WTC11 (cell line): ENCODE results near the gene SETD3. TPM values are rescaled to one million over a fixed set of nuclear protein-coding genes. Genes with fewer than 3 reads are reported as not detected.
A peak's percentile ranks its signal among the peaks of the same experiment; 100 is the strongest.

ENCODE experiments used
- ATAC-seq: fragments of 200-7000 bp; cut with Tn5 transposase; 2 replicates; pipeline ENCODE4 v1.10.0; 2021; ENCODE audit warnings: mild to moderate bottlenecking, moderate library complexity
- CTCF ChIA-PET: fragments of 300-600 bp; sonication (Branson Sonifier 250); formaldehyde crosslinking; loops from one replicate; lab custom pipeline; 2021; ENCODE audit warnings: antibody characterized with exemption; lab: Charles Lee
- POLR2A ChIA-PET: fragments of 350-600 bp; sonication (Branson Sonifier 250); formaldehyde crosslinking; loops from one replicate; lab custom pipeline; 2021; ENCODE audit warnings: antibody characterized with exemption; lab: Charles Lee
- DNase-seq: peaks from one replicate; pipeline ENCODE4 v3.0.0; 2021; ENCODE audit warnings: low spot score
- H3K27ac Mint-ChIP-seq: 2 replicates; pipeline ENCODE4 v1.8.0; 2021; ENCODE audit warnings: mixed read lengths
- H3K27me3 Mint-ChIP-seq: 2 replicates; pipeline ENCODE4 v1.8.0; 2021; ENCODE audit warnings: low read depth, mild to moderate bottlenecking, moderate library complexity, mixed read lengths
- H3K36me3 Mint-ChIP-seq: 2 replicates; pipeline ENCODE4 v1.8.0; 2021; ENCODE audit warnings: mixed read lengths
- H3K4me1 Mint-ChIP-seq: 2 replicates; pipeline ENCODE4 v1.8.0; 2022; ENCODE audit warnings: mixed read lengths
- H3K4me3 Mint-ChIP-seq: 2 replicates; pipeline ENCODE4 v1.8.0; 2021; ENCODE audit warnings: mild to moderate bottlenecking, moderate library complexity, mixed read lengths
- H3K9me3 Mint-ChIP-seq: 2 replicates; pipeline ENCODE4 v1.8.0; 2021; ENCODE audit warnings: mixed read lengths
- AR ChIP-seq: fragments of 250-450 bp; sonication (Bioruptor Pico); IDR thresholded peaks from 2 replicates; pipeline ENCODE4 v1.9.0; 2021; ENCODE audit warnings: mild to moderate bottlenecking
- ATF3 ChIP-seq: sonication (generic); formaldehyde crosslinking; conservative IDR thresholded peaks from 2 replicates; pipeline ENCODE4 v1.8.1; 2022; ENCODE audit warnings: mild to moderate bottlenecking, missing genetic modification reagents
- CREM ChIP-seq: sonication (generic); formaldehyde crosslinking; IDR thresholded peaks from 2 replicates; pipeline ENCODE4 v1.8.1; 2022; ENCODE audit warnings: mild to moderate bottlenecking, missing genetic modification reagents, moderate library complexity
- EMX1 ChIP-seq: fragments of 250-450 bp; sonication (Bioruptor Pico); IDR thresholded peaks from 2 replicates; pipeline ENCODE4 v1.8.0; 2021; ENCODE audit warnings: mild to moderate bottlenecking
- FOXJ3 ChIP-seq: sonication (generic); formaldehyde crosslinking; IDR thresholded peaks from 2 replicates; pipeline ENCODE4 v1.9.0; 2021; ENCODE audit warnings: missing genetic modification reagents, mild to moderate bottlenecking, borderline replicate concordance
- FOXK1 ChIP-seq: sonication (generic); formaldehyde crosslinking; IDR thresholded peaks from 2 replicates; pipeline ENCODE4 v1.8.0; 2022; ENCODE audit warnings: mild to moderate bottlenecking, moderate library complexity, missing genetic modification reagents
- GABPB1 ChIP-seq: sonication (generic); formaldehyde crosslinking; IDR thresholded peaks from 2 replicates; pipeline ENCODE4 v1.8.1; 2023; ENCODE audit warnings: mild to moderate bottlenecking, missing genetic modification reagents
- GRHL2 ChIP-seq: fragments of 250-450 bp; sonication (Bioruptor Pico); IDR thresholded peaks from 2 replicates; pipeline ENCODE4 v1.8.0; 2022; ENCODE audit warnings: mild to moderate bottlenecking, moderate library complexity; ENCODE audit not compliant: insufficient replicate concordance, severe bottlenecking
- HMGXB4 ChIP-seq: sonication (generic); formaldehyde crosslinking; IDR thresholded peaks from 2 replicates; pipeline ENCODE4 v1.8.1; 2023; ENCODE audit warnings: mild to moderate bottlenecking, moderate library complexity, missing genetic modification reagents
- NFATC4 ChIP-seq: fragments of 250-450 bp; sonication (Bioruptor Pico); IDR thresholded peaks from 2 replicates; pipeline ENCODE4 v1.9.0; 2021; ENCODE audit warnings: mild to moderate bottlenecking
- NFYB ChIP-seq: sonication (generic); formaldehyde crosslinking; conservative IDR thresholded peaks from 2 replicates; pipeline ENCODE4 v1.8.0; 2022; ENCODE audit warnings: low read depth, missing genetic modification reagents
- PREB ChIP-seq: sonication (generic); formaldehyde crosslinking; IDR thresholded peaks from 2 replicates; pipeline ENCODE4 v1.8.1; 2022; ENCODE audit warnings: mild to moderate bottlenecking, missing genetic modification reagents, moderate library complexity, borderline replicate concordance
- PRRX2 ChIP-seq: fragments of 250-450 bp; sonication (Bioruptor Pico); IDR thresholded peaks from 2 replicates; pipeline ENCODE4 v1.8.0; 2021; ENCODE audit warnings: mild to moderate bottlenecking
- SMAD3 ChIP-seq: sonication (generic); formaldehyde crosslinking; IDR thresholded peaks from 2 replicates; pipeline ENCODE4 v1.8.0; 2022; ENCODE audit warnings: missing genetic modification reagents, mild to moderate bottlenecking, borderline replicate concordance
- SP1 ChIP-seq: sonication (generic); formaldehyde crosslinking; conservative IDR thresholded peaks from 2 replicates; pipeline ENCODE4 v1.8.1; 2022; ENCODE audit warnings: missing genetic modification reagents
- ZBTB43 ChIP-seq: sonication (generic); formaldehyde crosslinking; IDR thresholded peaks from 2 replicates; pipeline ENCODE4 v1.8.1; 2023; ENCODE audit warnings: mild to moderate bottlenecking, missing genetic modification reagents
- ZNF423 ChIP-seq: fragments of 250-450 bp; sonication (Bioruptor Pico); IDR thresholded peaks from 2 replicates; pipeline ENCODE4 v2.1.2; 2022; ENCODE audit warnings: mild to moderate bottlenecking, moderate library complexity
- ZNF425 ChIP-seq: fragments of 250-450 bp; sonication (Bioruptor Pico); conservative IDR thresholded peaks from 2 replicates; pipeline ENCODE4 v1.9.0; 2021; ENCODE audit warnings: mild to moderate bottlenecking
- ZNF671 ChIP-seq: fragments of 250-450 bp; sonication (Bioruptor Pico); IDR thresholded peaks from 2 replicates; pipeline ENCODE4 v1.8.0; 2021; ENCODE audit warnings: mild to moderate bottlenecking
- ZSCAN18 ChIP-seq: fragments of 250-450 bp; sonication (Bioruptor Pico); IDR thresholded peaks from 2 replicates; pipeline ENCODE4 v2.1.2; 2022; ENCODE audit warnings: mild to moderate bottlenecking, moderate library complexity
- total RNA-seq: library from RNA; stranded (reverse); gene quantifications from 3 replicates; pipeline ENCODE4 v1.2.3, GENCODE V29; 2021

Gene SETD3
- total RNA-seq, 1 experiment from 2014 or later = 53.1 TPM

- TF ChIP-seq NFYB (CRISPR knock-in tag) (peak; percentile 88), FOXJ3 (no peak), ZBTB43 (CRISPR knock-in tag) (no peak), ZNF425 (no peak), GABPB1 (0 out of 2 replicates have a peak, but pooled peaks have one; percentile 28), NFATC4 (CRISPR knock-in tag) (no peak), PREB (no peak), SP1 (peak; percentile 87), ATF3 (CRISPR knock-in tag) (no peak), AR (CRISPR knock-in tag) (no peak), CREM (CRISPR knock-in tag) (peak; percentile 98), HMGXB4 (CRISPR knock-in tag) (peak; percentile 19; the same call in 1 of the 2 replicates), FOXK1 (CRISPR knock-in tag) (peak; percentile 96)
- TF ChIP-seq, all 79 proteins: peak for 13
Observed at GRCh38 chr14:99480917-99481744, 472 bp upstream of the SETD3 start, which contains the start of gene CCNK (continued).

- CTCF ChIA-PET = interaction anchor here (0.6 kb wide), 1 partner anchor 134 kb away, joined by 3 read pairs; no protein-coding TSS in a partner anchor
- TF ChIP-seq PRRX2 (CRISPR knock-in tag) (no peak), HMGXB4 (CRISPR knock-in tag) (no peak), ZNF671 (CRISPR knock-in tag) (no peak), GRHL2 (CRISPR knock-in tag) (no peak), SMAD3 (CRISPR knock-in tag) (no peak), EMX1 (CRISPR knock-in tag) (no peak), ZSCAN18 (CRISPR knock-in tag) (no peak), ZNF423 (CRISPR knock-in tag) (no peak)
- H3K4me1 Mint-ChIP-seq = peaks cover 40% of the 10 kb centered on the region
- no peak for DNase-seq
- H3K4me3 Mint-ChIP-seq = peak overlapping the region; percentile 93
- H3K27ac Mint-ChIP-seq = peak overlapping the region; percentile 87
- no peaks in the 10 kb centered on the region for H3K9me3 Mint-ChIP-seq
- POLR2A ChIA-PET = no interaction called here
- H3K36me3 Mint-ChIP-seq = no peaks in the 10 kb centered on the region
- ATAC-seq = no peak
- no peaks in the 10 kb centered on the region for H3K27me3 Mint-ChIP-seq
Observed at GRCh38 chr14:99479160-99479905, 1.3 kb downstream of the SETD3 start.
